GM19351 (cell line): ENCODE results near the gene TMEM63A.
"Not testable (repeated sequence)": the region's sequence is repeated elsewhere in the genome, so short reads cannot be mapped to it uniquely, and the experiment has no call there.

ENCODE experiments used
- ATAC-seq: cut with Tn5 transposase; IDR thresholded peaks from one replicate; pipeline ENCODE4 v1.9.1; 2021; ENCODE audit warnings: mild to moderate bottlenecking, moderate library complexity; ENCODE audit not compliant: unreplicated experiment

Gene TMEM63A

DNA sequence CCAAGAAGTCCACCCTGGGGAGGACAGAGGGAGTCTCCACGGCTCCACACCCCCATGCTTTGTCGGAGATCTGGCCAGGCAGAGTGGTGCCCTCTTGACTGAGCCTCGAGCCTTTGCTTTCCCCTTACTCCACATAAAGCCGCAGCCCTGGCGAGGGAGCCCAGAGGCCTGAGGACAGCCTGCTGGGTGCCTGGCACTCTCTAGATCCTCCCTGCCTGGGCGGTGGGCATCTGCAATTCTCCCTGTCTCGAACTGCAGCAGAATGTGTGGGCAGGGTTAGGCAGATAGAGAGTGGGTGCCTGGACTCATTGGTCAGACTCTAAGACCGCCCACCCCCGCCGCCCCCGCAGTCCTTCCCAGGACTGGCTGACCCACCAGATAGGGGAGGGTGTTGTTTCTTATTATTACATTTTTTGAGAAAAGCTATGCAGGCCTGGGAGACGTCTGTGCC lies 58.3 kb downstream of the TMEM63A start:
- ATAC-seq: no peak

DNA sequence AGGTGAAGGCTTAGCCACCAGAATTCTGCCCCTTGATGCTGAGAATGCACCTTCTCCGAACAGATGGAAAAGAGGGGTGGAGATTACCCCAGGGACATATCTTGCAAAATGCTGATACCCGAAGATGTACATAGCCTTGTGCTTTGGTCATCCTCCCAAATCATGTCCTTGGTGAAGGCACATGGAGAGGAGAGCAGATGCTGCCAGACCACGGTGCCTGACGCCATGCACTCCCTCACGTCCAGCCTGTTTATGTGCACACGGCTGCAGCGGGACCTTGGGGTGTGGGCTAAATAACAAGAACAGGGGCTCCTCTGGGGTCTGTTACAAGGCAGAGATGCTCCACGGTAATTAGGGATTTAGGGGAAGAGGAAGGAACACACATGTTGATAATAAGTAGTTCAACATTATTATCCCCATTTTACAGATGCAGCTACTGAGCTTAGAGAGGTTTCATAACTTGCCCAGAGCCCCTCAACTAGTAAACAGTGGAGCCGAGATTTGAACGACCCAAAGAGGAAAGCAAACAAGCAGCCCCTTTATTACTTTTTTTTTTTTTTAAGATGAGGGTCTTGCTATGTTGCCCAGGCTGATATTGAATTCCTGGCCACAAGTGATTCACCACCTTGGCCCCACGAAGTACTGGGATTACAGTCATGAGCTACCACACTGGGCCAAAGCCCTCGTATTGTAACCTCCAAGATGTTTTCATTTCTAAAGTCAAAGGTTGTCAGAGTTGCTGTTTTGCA lies 59.4 kb downstream of the TMEM63A start:
- no peak for ATAC-seq

DNA sequence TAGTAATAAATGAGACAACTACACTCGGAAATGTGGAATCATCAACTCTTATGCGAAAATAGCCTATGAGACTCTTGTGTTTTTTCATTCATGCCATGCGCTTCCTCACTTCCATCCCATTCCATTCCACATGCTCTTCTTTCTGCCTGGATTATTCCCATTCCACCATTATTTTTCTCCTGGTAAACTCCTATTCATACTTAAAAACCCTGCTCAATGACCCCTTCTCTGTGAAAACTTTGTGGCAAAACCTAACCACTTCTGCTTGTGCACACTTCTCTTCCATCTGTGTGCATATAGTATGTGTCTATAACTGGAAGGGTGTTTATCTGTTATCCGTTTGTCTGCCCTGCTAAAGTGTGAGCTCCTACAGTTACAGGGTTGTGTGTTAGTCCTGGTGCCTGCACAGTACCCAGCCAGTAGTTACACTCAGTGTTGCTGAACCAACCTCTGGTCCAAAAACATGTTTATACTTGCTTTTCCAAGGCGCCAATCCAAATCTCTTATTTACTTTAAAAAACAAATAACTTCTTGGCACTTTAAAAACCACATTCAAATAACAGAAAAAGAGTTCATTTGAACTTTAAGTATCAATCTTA lies 61.6 kb downstream of the TMEM63A start:
- ATAC-seq: no peak

DNA sequence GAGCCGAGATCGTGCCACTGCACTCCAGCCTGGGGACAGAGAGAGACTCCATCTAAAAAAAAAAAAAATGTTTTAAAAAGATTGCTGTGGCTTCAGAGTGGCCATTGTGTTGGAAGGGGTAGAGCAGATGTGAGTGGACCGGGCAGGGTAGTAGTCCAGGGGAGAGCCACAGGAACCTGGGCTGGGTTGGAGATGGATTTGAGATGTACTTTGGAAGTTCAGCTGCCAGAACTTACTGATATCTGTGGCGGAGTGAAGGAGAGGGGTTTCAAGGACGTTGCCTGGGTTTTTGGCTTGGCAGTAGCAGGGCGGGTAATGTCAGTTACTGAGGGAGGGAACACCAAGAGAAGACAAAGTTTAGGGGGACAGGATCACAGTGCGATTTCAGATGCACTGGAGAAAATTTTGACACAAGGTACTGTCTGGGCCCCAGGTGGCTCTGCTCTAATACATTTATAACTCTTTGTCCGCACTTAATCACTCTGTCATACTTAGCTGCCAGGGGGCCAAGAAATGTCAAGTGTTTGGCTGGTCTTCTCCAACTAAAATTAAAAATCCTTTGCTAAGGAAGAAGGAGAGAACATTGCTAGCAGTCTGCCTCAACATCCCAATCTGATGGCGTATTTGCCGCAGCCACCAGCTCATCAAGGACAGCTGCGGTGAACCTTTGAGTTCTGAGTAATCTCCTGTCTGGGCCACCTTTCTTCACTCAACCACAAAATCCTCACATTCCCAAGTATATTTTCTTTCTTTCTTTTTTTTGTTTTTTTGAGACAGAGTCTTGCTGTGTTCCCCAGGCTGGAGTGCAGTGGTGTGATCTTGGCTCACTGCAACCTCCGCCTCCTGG lies 62.6 kb downstream of the TMEM63A start:
- no peak for ATAC-seq

DNA sequence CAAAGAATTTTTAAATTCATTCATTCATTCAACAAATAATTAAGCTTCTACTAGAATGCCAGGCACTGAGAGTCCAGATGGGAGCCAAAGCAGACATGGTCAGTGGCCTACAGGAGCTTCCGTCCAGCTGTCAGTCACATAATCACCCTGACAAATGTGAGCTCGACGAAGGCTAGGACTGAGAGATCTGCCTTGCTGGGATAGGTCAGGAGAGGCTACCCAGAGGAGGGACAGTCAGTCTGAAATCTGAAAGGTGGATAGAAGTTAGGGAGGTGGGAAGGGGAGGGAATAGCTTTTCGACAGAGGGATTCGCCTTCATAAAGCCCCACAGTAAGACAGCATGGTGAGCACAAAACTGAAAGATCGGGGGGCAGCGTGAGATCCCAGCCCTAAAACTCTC lies 64.0 kb downstream of the TMEM63A start:
- no peak for ATAC-seq

DNA sequence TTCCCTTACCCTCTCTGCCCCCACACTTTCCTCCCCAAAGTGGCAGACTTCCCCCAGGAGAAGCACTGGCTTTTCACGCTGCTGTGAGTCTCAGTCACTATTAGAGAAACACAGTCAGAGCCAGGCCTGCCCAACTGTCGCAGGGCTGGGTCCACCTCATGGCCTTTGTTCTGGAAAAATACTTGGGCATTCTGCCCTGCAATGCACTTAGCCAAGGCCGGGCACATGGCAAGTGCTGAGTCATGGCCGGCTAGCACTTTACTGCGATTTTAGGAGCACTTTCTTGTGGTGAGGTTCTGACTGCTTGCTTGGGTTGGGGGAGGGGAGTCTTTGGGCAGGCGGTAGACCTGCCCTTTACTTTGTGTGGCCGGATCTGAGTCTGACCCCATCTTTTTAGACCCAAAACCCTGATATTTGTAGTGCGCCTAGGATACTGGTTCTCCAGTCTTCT lies 64.5 kb downstream of the TMEM63A start:
- ATAC-seq: no peak

DNA sequence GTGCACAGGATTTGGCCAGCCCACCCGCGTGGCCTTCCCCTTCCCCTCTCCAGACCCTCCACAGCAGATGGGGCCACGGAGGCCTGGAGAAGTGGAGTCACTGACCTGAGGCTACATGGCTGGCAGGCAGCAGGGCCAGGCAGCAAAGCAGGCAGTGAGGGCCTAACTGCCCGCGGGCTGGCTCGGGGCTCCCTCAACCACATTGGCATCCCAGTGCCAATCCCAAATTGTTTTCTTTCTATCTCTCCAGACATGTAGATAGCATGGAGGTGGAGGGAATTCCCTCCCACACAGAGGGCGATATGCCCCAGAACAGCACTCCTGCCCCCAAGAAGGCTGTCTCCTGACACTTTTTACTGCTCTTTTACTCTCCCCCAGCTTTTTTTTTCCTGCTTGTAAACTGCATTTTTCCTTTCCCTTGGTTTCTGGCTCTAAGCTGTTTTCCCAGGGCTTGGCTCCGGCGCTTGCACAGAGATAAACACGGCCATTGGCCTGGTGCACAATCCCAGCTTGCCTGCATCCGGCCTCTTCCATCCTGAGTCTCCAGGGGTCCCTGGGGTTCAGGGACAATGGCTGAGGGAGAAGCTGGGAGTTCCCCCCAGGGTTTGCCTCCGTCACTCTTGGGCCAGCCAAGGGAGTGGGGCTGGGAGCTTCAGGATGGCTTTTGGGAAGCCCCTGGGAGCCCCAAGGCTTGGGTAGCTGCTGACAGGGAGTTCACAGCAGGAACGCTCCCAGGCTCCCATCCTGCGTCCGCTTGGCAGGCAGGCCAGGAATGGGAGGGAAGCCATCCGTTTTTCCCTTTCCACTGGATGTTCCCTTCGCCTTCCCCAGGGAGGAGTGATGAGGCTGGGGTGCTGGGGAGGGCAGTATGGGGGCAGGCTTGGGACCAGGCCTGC lies 65.3 kb downstream of the TMEM63A start:
- ATAC-seq: no peak

DNA sequence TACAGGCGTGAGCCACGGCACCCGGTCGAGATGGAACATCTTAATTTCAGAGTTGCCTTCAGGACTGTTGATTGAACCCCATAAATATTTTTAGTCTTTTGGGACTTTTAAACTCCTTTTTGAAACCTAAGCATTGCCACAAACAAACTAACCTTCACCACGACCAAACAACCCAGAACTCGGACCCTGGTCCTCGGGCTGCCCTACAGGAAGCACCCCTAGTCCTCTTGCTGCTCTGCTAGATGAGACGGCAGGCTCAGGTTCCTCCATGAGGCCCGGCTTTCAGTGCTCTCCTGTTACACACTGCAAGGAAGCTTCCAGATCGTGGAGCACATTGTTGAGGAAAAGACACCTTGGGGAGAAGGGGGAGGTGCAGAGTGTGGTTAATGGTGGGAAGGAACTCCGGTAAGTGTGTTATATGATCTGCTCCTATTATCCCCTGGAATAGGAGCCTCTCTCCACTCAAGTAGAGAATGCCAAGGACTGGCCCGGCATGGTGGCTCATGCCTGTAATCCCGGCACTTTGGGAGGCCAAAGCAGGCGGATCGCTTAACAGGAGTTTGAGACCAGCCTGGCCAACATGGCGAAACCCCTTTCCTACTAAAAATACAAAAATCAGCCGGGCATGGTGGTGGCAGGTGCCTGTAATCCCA lies 66.5 kb downstream of the TMEM63A start:
- no peak for ATAC-seq

DNA sequence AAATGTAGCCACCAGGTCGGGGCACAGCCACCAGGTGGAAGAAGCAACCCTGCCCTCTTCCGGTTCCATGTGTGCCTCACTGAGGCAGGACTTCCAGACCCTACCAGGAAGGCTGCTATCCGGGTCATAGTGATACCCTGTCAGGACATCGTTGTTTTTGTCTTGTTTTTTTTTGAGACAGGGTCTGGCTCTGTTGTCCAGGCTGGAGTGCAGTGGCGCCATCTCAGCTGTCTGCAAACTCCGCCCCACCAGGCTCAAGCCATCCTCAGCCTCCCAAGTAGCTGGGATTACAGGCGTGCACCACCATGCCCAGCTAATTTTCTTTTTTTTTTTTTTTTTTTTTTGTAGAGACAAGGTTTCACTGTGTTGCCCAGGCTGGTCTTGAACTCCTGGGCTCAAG lies 67.1 kb downstream of the TMEM63A start:
- ATAC-seq: not testable (repeated sequence)

DNA sequence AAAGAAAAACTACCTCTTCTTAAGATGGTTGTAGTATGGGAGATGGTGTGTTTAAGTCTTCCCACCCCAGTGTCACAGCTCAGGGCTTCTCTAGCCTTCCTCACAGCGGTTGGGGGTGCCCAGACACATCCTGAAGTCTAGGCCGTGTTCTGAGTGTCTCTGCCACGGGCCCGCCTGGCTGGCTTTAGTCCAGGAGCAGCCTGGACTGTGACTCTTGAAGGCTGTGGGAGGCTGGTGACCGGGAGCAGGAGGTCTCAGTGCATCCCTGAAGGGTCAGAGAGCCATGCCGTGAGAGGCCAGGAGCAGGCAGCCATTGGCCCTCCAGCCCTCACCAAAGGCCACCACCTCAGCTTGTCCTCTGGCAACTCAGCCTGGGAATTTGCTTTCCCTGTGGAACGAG lies 67.8 kb downstream of the TMEM63A start:
- no peak for ATAC-seq

DNA sequence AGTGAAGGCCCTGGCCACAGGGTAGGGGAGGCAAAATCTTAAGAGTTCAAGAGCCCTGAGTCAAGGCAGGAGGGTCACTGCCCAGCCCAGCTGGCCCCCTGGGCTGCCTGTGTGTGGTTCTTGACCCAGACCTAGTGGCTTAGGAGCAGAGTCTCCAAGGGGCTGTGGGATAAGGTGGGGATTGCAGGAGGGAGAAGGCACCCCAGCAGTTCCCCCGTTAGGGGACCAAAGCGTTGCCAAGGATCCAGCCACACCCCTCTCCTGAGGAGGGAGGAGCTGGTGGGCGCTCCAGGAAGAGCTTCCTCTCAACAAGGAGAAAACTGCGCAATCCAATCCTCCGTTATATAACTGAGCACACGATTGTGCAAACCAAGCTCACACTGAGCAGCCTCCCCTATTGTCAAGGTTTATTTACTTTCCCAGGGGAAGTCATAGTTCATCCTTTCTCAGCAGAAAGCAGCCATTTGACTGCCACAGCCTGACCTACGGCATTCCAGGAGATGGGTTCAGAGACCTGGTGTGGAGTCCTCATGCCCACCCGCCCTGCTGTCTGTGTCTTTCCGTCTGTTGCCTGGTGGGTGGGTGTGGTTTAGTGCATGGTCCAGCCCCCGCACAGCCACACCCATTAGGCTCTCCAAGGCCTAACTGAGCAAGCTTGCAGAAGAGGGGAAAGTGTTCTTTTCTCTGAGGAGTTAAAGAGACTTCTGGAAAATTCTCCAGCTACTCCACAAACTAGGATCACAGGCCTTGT lies 68.8 kb downstream of the TMEM63A start:
- no peak for ATAC-seq

DNA sequence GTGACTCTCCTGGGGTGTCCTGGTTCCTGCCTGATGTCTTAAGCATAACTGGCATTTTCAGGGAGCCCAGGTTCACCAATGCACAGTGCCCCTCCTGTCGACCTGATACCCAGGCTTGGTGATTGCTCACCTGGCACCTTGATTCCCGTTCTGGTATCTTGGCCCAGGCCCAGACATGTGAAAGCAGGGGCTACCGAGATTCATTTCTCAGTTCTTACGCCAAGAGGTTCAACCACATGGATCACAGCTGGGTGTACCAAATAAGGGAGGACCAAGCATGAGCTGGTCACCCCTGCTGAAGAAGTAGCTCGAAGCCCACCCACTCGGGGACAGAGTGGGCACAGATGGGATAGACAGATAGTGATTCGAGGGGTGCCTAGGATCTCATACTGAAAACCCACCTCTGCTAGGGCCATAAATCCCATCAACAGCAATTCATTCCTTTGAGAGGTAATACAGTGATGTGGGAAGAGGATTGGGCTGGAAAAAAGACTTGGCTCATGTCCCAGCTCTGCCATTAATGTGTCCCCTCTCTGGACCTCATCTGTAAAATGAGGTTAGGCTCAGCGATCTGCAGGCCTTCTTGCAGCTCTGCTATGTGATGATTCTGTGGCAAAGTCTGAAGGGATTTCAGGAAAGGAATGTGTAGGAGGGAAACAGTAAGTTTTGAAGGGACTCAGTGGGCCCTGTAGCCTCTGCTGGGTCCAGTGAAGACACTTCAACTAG lies 69.5 kb downstream of the TMEM63A start:
- no peak for ATAC-seq

DNA sequence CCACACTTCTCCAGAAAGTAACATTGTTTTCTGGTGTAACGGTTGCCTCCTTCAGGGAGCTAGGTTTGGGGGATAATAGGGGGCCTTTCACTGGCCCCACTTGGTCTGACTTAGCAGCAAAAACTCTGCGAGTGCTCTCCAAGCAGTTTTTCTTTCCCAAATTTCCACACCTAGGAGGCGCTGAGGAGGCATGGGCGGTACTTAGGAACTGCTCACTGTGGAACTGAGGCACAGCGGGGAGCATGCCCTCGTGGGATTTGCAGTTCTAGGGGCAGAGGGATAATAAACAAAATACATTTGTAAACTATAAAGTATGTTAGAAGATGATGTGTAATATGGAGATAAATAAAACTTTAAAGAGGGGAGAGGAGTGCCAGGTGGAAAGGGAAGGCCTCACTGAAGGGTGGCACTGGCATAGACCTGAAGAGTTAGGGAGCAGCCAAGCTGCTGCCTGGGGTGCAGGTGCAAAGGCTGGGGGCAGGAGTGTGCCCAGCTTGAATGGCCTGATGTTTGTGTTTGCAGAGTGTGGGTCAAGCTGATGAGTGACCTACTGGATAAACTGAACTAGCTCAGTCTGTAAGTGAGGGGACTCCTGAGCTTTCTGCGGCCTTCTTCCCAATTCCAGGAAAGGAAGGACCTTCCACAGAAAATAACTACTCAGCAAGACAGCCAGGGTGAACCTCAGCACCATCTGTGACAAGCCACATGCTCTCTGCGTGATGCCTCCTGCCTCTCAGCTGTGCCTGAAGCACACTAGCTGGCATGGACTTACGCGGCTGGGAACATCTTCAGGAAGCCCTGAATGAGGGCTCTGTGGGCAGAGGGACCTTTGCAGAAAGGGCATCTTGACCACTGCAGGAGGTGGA lies 70.3 kb downstream of the TMEM63A start:
- ATAC-seq: no peak

DNA sequence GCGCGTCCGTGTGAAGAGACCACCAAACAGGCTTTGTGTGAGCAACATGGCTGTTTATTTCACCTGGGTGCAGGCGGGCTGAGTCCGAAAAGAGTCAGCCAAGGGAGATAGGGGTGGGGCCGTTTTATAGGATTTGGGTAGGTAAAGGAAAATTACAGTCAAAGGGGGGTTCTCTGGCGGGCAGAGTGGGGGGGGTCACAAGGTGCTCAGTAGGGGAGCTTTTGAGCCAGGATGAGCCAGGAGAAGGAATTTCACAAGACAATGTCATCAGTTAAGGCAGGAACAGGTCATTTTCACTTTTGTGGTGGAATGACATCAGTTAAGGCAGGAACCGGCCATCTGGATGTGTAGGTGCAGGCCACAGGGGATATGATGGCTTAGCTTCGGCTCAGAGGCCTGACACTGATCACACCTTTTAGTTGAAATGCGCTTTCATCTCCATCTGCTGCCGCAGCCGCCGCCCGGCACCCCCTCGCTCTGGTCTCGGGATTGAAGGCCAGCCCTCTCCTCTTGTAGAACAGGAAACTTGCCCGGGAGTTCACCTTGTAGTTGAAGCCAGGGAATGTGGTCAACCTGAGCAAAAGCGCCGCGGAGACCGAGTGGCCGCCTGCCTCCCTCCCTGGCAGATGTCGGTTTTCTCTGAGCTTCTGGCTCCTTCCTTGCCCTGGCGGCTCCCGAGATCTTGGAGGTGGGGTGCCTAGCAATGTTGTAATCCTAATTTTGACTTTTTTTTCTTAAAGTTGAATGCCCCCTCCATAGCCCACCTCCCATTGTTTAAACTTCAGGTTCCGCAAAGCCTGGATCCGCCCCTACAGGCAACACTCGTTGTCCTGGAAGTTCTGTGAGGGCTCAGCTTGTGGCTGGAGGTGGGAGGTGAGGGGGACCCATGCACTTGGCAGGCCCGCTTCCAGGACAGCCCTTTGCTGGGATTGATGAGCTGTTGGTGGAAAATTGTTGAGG lies 71.3 kb downstream of the TMEM63A start:
- ATAC-seq: not testable (repeated sequence)

DNA sequence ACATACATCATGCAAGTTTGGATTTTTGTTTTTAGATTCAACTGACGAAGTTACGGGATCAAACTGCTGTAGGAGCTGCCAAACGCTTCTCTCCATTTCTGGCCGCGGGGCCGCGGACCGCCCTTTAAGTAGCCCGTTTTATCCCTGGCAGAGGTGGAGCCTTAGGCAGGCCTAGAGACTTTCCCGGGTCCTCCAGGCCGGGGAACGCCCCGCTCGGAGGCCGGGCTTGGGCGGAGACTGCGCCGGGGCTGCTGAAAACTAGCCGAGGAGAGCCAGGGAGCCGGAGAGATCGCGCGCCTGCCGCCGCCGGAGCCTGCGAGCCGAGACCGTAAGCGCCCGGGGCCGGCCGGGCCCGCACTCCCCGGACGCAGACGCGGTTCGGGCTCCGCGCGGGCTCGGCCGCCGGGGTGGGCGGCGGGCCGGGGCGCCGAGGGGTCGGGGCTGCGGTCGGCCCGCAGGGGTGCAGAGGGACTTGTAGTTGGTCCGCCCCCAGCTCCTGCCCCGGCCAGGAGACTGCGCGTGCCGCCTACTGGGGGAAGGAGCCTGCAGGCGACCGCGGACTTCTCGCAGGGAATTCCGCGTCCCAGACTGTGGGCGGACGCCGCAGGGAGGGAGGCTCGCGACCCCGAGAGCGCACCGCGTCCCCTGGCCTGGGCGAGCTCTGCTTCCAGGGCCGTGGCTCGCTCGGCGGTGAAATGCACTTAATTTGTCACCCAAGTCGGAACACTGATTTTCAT lies 72.2 kb downstream of the TMEM63A start, which contains the start of gene EPHX1:
Gene EPHX1 (plus strand): TSS at position 283 of the 737 bp plus-strand sequence. CDS start 18,606 bp downstream, outside the sequence.
- peak; percentile 97 for ATAC-seq

DNA sequence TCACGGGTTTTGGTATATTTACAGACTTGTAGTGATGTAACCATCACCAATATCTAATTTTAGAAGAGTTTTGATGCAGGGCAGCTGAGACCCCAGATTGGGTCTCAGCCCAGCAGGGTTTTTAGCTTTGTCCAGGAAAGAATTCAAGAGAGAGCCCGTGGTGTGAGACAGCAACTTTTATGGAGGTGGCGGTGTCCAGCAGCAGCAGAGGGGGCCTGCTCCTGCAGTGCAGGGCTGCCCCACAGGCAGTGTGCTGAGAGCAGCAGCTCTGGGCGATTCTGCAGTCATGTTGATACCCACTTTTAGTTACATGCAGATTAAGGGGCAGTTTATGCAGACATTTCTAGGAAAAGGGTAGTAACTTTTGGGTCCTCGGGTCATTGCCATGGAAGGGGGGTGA lies 74.0 kb downstream of the TMEM63A start:
- ATAC-seq: no peak
